Measurements from ENCODE around the gene PDE8A. TPM values are rescaled to one million over a fixed set of nuclear protein-coding genes. Genes with fewer than 3 reads are reported as not detected.

PDE8A gene
- total RNA-seq, 1 donor from 2014 or later, result 43.4 TPM

DNA sequence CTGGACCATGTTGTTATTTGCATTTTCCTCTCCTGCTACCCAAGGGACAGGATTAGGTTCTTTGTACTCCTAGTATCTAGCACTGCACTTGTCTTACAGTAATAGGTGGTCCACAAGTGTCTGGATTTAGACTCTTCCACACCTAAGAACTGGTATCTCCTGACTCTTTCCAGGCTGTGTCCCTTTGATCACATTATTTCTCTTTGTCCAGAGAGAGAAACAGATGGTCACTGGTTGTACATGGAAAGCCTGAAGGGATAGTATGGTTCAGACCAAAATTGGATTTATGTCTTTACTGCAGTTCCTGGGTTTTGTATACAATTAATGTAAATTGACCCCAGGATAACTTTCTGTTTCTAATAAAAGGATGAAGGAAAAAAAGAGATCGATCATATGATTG is 64.0 kb downstream of the PDE8A start:
- H3K36me3 Mint-ChIP-seq (ENCODE audit: low read depth, unreplicated experiment), result no peaks in the 10 kb centered on the region
- H3K27ac Mint-ChIP-seq (ENCODE audit: unreplicated experiment), result peak overlapping the region; percentile 36
- no peaks in the 10 kb centered on the region for H3K9me3 Mint-ChIP-seq (ENCODE audit: unreplicated experiment)
- H3K27me3 Mint-ChIP-seq (ENCODE audit: unreplicated experiment), result peaks cover 2% of the 10 kb centered on the region
- TF ChIP-seq CTCF (IDR thresholded peaks at IDR 0.05; ENCODE audit: unreplicated experiment), result no peak
- no peak overlapping the region for H3K4me3 Mint-ChIP-seq (ENCODE audit: unreplicated experiment)
- H3K4me1 Mint-ChIP-seq (ENCODE audit: unreplicated experiment), result peaks cover 39% of the 10 kb centered on the region
- no peak for DNase-seq (ENCODE audit: low spot score)

GRCh38 chr15:85047271-85047948 is 65.8 kb downstream of the PDE8A start:
- no peak for TF ChIP-seq CTCF (IDR thresholded peaks at IDR 0.05; ENCODE audit: unreplicated experiment)
- peak; percentile 62 for DNase-seq (ENCODE audit: low spot score)
- Mint-ChIP-seq H3K4me3 (ENCODE audit: unreplicated experiment) (no peak overlapping the region), H3K36me3 (ENCODE audit: low read depth, unreplicated experiment) (no peaks in the 10 kb centered on the region), H3K27me3 (ENCODE audit: unreplicated experiment) (no peaks in the 10 kb centered on the region), H3K9me3 (ENCODE audit: unreplicated experiment) (no peaks in the 10 kb centered on the region), H3K4me1 (ENCODE audit: unreplicated experiment) (peaks cover 41% of the 10 kb centered on the region), H3K27ac (ENCODE audit: unreplicated experiment) (peak overlapping the region; percentile 94)

DNA sequence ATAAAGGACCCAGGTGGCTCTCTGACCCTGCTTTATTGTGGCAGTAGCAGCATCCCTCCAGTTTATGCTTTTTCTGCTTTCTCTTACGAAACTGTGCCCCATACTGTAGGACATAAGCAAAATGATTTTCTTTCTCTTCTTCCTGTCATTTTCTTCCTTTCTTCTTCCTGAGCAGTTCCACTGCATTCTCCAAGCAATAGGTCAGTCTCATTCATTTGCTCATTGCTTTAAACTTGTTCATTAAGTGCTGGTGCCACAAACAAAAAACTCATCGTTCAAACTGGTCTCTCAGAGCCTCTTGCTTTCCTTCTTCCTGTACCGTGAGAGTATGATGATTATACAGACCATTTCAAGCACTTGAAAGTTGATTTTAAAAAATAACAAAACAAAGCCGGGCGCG is 66.8 kb downstream of the PDE8A start:
- no peaks in the 10 kb centered on the region for H3K9me3 Mint-ChIP-seq (ENCODE audit: unreplicated experiment)
- no peaks in the 10 kb centered on the region for H3K36me3 Mint-ChIP-seq (ENCODE audit: low read depth, unreplicated experiment)
- H3K4me1 Mint-ChIP-seq (ENCODE audit: unreplicated experiment), result peaks cover 42% of the 10 kb centered on the region
- H3K27ac Mint-ChIP-seq (ENCODE audit: unreplicated experiment), result peak overlapping the region; percentile 94
- no peaks in the 10 kb centered on the region for H3K27me3 Mint-ChIP-seq (ENCODE audit: unreplicated experiment)
- H3K4me3 Mint-ChIP-seq (ENCODE audit: unreplicated experiment), result no peak overlapping the region
- no peak for TF ChIP-seq CTCF (IDR thresholded peaks at IDR 0.05; ENCODE audit: unreplicated experiment)
- no peak for DNase-seq (ENCODE audit: low spot score)

DNA sequence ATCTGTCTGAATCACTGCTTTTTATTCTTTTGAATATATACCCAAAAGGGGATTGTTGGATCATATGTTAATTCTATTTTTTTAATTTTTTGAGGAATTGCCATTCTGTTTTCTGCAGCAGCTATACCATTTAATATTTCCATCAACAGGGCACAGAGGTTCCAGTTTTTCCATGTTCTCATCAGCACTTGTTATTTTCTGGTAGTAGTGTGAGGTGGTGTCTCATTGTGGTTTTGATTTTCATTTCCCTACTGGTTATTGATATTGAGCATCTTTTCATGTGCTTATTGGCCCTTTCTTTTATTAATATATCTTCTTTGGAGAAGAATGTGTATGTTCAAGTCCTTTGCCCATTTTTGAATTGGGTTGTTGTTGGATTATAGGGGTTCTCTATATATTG is 68.1 kb downstream of the PDE8A start:
- Mint-ChIP-seq H3K27me3 (ENCODE audit: unreplicated experiment) (no peaks in the 10 kb centered on the region), H3K4me1 (ENCODE audit: unreplicated experiment) (peaks cover 34% of the 10 kb centered on the region), H3K36me3 (ENCODE audit: low read depth, unreplicated experiment) (no peaks in the 10 kb centered on the region), H3K27ac (ENCODE audit: unreplicated experiment) (no peak overlapping the region), H3K4me3 (ENCODE audit: unreplicated experiment) (no peak overlapping the region), H3K9me3 (ENCODE audit: unreplicated experiment) (no peaks in the 10 kb centered on the region)
- no peak for DNase-seq (ENCODE audit: low spot score)
- no peak for TF ChIP-seq CTCF (IDR thresholded peaks at IDR 0.05; ENCODE audit: unreplicated experiment)

DNA sequence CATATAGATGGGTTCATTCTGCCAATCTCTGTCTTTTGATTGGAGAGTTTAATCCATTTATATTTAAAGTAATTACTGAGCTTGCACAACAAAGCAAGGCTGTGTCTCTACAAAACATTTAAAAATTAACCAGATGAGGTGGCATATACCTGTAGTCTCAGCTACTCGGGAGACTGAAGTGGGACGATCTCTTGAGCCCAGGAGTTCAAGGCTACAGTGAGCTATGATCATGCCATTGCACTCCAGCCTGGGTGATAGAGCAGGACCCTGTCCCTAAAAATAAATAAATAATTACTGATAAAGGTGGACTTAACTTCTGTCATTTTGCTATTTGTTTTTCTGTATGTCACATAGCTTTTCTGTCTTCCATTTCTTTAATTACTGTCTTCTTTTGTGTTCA is 78.1 kb downstream of the PDE8A start:
- Mint-ChIP-seq H3K27ac (ENCODE audit: unreplicated experiment) (no peak overlapping the region), H3K9me3 (ENCODE audit: unreplicated experiment) (no peaks in the 10 kb centered on the region), H3K4me1 (ENCODE audit: unreplicated experiment) (peaks cover under 1% of the 10 kb centered on the region), H3K36me3 (ENCODE audit: low read depth, unreplicated experiment) (peaks cover 27% of the 10 kb centered on the region), H3K27me3 (ENCODE audit: unreplicated experiment) (peaks cover 2% of the 10 kb centered on the region), H3K4me3 (ENCODE audit: unreplicated experiment) (no peak overlapping the region)
- no peak for TF ChIP-seq CTCF (IDR thresholded peaks at IDR 0.05; ENCODE audit: unreplicated experiment)
- no peak for DNase-seq (ENCODE audit: low spot score)

Data from endothelial cell (in vitro differentiated cells).